ENCODE data around the gene FILIP1.

Gene FILIP1

GRCh38 chr6:75493400-75494064 is at the start of gene FILIP1:
TSS of gene FILIP1 (minus strand) at chr6:75493800. CDS start at chr6:75414972, 78,828 bp downstream.
- peak in 1 of 14 donors; percentile 1 for DNase-seq

- DNase-seq: no peak
Measured at GRCh38 chr6:75543311-75543710, 49.7 kb upstream of the FILIP1 start.

- DNase-seq: no peak
Measured at GRCh38 chr6:75539136-75539535, 45.5 kb upstream of the FILIP1 start.

- DNase-seq: no peak
Measured at GRCh38 chr6:75532521-75532920, 38.9 kb upstream of the FILIP1 start.

- DNase-seq: no peak
Measured at GRCh38 chr6:75531174-75531573, 37.6 kb upstream of the FILIP1 start.

GRCh38 chr6:75530696-75531095 is 37.1 kb upstream of the FILIP1 start:
- no peak for DNase-seq

GRCh38 chr6:75528423-75528822 is 34.8 kb upstream of the FILIP1 start:
- no peak for DNase-seq

GRCh38 chr6:75526502-75527127 is 33.0 kb upstream of the FILIP1 start:
- DNase-seq: peak in 7 of 14 donors; percentile 0 to 28 (median 0)

- DNase-seq: no peak
Measured at GRCh38 chr6:75525682-75526081, 32.1 kb upstream of the FILIP1 start.

GRCh38 chr6:75524322-75524972 is 30.8 kb upstream of the FILIP1 start:
- DNase-seq: no peak

- DNase-seq: no peak
Measured at GRCh38 chr6:75516757-75517156, 23.2 kb upstream of the FILIP1 start.

- no peak for DNase-seq
Measured at GRCh38 chr6:75512591-75512990, 19.0 kb upstream of the FILIP1 start.

GRCh38 chr6:75505424-75505823 is 11.8 kb upstream of the FILIP1 start:
- DNase-seq: no peak

- DNase-seq: no peak
Measured at GRCh38 chr6:75504465-75505222, 11.0 kb upstream of the FILIP1 start.

GRCh38 chr6:75503291-75503690 is 9.7 kb upstream of the FILIP1 start:
- no peak for DNase-seq

- no peak for DNase-seq
Measured at GRCh38 chr6:75502884-75503283, 9.3 kb upstream of the FILIP1 start.

- DNase-seq: no peak
Measured at GRCh38 chr6:75501756-75502155, 8.2 kb upstream of the FILIP1 start.

- DNase-seq: no peak
Measured at GRCh38 chr6:75499640-75500039, 6.0 kb upstream of the FILIP1 start.

GRCh38 chr6:75498862-75499261 is 5.3 kb upstream of the FILIP1 start:
- no peak for DNase-seq

- no peak for DNase-seq
Measured at GRCh38 chr6:75497994-75498393, 4.4 kb upstream of the FILIP1 start.

- no peak for DNase-seq
Measured at GRCh38 chr6:75495011-75495410, 1.4 kb upstream of the FILIP1 start.

GRCh38 chr6:75494290-75494689 is 690 bp upstream of the FILIP1 start:
- no peak for DNase-seq
